ENCODE data around the gene ANKH.
"Not testable (repeated sequence)": the region's sequence is repeated elsewhere in the genome, so short reads cannot be mapped to it uniquely, and the experiment has no call there.

The ANKH gene
- total RNA-seq, result 107 to 177 (median 111) reads per million in 3 experiments

- DNase-seq, result peak; percentile 84
Measured at GRCh38 chr5:14871214-14872069, at the start of gene ANKH. TSS of gene ANKH (minus strand) at chr5:14871778. CDS start at chr5:14871447, 331 bp downstream.

GRCh38 chr5:14920121-14920520 lies 48.5 kb upstream of the ANKH start:
- DNase-seq, result no peak

GRCh38 chr5:14919106-14919505 lies 47.5 kb upstream of the ANKH start:
- not testable (repeated sequence) for DNase-seq

- no peak for DNase-seq
Measured at GRCh38 chr5:14917719-14918118, 46.1 kb upstream of the ANKH start.

- DNase-seq, result no peak
Measured at GRCh38 chr5:14915291-14915952, 43.8 kb upstream of the ANKH start.

- DNase-seq, result no peak
Measured at GRCh38 chr5:14914623-14915260, 43.2 kb upstream of the ANKH start.

- no peak for DNase-seq
Measured at GRCh38 chr5:14914193-14914592, 42.6 kb upstream of the ANKH start.

- DNase-seq, result no peak
Measured at GRCh38 chr5:14913096-14913495, 41.5 kb upstream of the ANKH start.

GRCh38 chr5:14912206-14912605 lies 40.6 kb upstream of the ANKH start:
- DNase-seq, result no peak

- DNase-seq, result no peak
Measured at GRCh38 chr5:14909369-14909768, 37.8 kb upstream of the ANKH start.

- DNase-seq, result no peak
Measured at GRCh38 chr5:14908172-14908571, 36.6 kb upstream of the ANKH start.

- no peak for DNase-seq
Measured at GRCh38 chr5:14906628-14907027, 35.0 kb upstream of the ANKH start.

- no peak for DNase-seq
Measured at GRCh38 chr5:14902826-14903560, 31.4 kb upstream of the ANKH start.

- DNase-seq, result no peak
Measured at GRCh38 chr5:14901462-14902051, 30.0 kb upstream of the ANKH start.

- no peak for DNase-seq
Measured at GRCh38 chr5:14900693-14901461, 29.3 kb upstream of the ANKH start.

- DNase-seq, result no peak
Measured at GRCh38 chr5:14896131-14896530, 24.6 kb upstream of the ANKH start.

GRCh38 chr5:14895301-14895700 lies 23.7 kb upstream of the ANKH start:
- no peak for DNase-seq

GRCh38 chr5:14894748-14895147 lies 23.2 kb upstream of the ANKH start:
- no peak for DNase-seq

- DNase-seq, result no peak
Measured at GRCh38 chr5:14893381-14893780, 21.8 kb upstream of the ANKH start.

- no peak for DNase-seq
Measured at GRCh38 chr5:14890846-14891245, 19.3 kb upstream of the ANKH start.

GRCh38 chr5:14884062-14884612 lies 12.6 kb upstream of the ANKH start:
- DNase-seq, result no peak
